ENCODE data around the gene IMPDH2.

IMPDH2 gene

GRCh38 chr3:49025005-49025792 lies 4.0 kb downstream of the IMPDH2 start:
- peak overlapping the region; percentile 21 for H3K4me3 ChIP-seq (ENCODE audit: low read depth, low read length)
- TF ChIP-seq MYC (IDR thresholded peaks at IDR 0.05; ENCODE audit: low read depth, low read length), result peak; percentile 94
- TF ChIP-seq CTCF (IDR thresholded peaks at IDR 0.05; ENCODE audit: low read depth, low read length), result no peak
- peak; percentile 12 for TF ChIP-seq POLR2A (IDR thresholded peaks at IDR 0.05; ENCODE audit: extremely low read depth, insufficient read length)
- TF ChIP-seq MAX (IDR thresholded peaks at IDR 0.05; ENCODE audit: low read depth, low read length), result peak; percentile 96
- DNase-seq (ENCODE audit: low read depth), result peak; percentile 96

GRCh38 chr3:49024449-49024848 lies 4.7 kb downstream of the IMPDH2 start:
- no peak for DNase-seq (ENCODE audit: low read depth)
- TF ChIP-seq POLR2A (IDR thresholded peaks at IDR 0.05; ENCODE audit: extremely low read depth, insufficient read length) (peak; percentile 10), MAX (IDR thresholded peaks at IDR 0.05; ENCODE audit: low read depth, low read length) (no peak), MYC (IDR thresholded peaks at IDR 0.05; ENCODE audit: low read depth, low read length) (no peak)
- H3K4me3 ChIP-seq (ENCODE audit: low read depth, low read length), result no peak overlapping the region

GRCh38 chr3:49023775-49024174 lies 5.4 kb downstream of the IMPDH2 start:
- TF ChIP-seq MAX (IDR thresholded peaks at IDR 0.05; ENCODE audit: low read depth, low read length), result no peak
- TF ChIP-seq MYC (IDR thresholded peaks at IDR 0.05; ENCODE audit: low read depth, low read length), result no peak

GRCh38 chr3:49022688-49023171 lies 6.5 kb downstream of the IMPDH2 start:
- peak overlapping the region; percentile 97 for H3K4me3 ChIP-seq (ENCODE audit: low read depth, low read length)
- DNase-seq (ENCODE audit: low read depth), result peak; percentile 62
- TF ChIP-seq MAX (IDR thresholded peaks at IDR 0.05; ENCODE audit: low read depth, low read length) (no peak), MYC (IDR thresholded peaks at IDR 0.05; ENCODE audit: low read depth, low read length) (no peak), CTCF (IDR thresholded peaks at IDR 0.05; ENCODE audit: low read depth, low read length) (no peak), POLR2A (IDR thresholded peaks at IDR 0.05; ENCODE audit: extremely low read depth, insufficient read length) (no peak)

More at GRCh38 chr3:49023775-49024174, 5.4 kb downstream of the IMPDH2 start:
- H3K4me3 ChIP-seq (ENCODE audit: low read depth, low read length), result peak overlapping the region; percentile 97
- no peak for DNase-seq (ENCODE audit: low read depth)

GRCh38 chr3:49021813-49022687 lies 7.1 kb downstream of the IMPDH2 start, which contains the start of gene NDUFAF3:
NDUFAF3 (plus strand) TSS chr3:49022121; CDS start chr3:49022145, 24 bp downstream.
- DNase-seq (ENCODE audit: low read depth), result peak; percentile 95
- TF ChIP-seq CTCF (IDR thresholded peaks at IDR 0.05; ENCODE audit: low read depth, low read length), result peak; percentile 76
- peak; percentile 79 for TF ChIP-seq POLR2A (IDR thresholded peaks at IDR 0.05; ENCODE audit: extremely low read depth, insufficient read length)
- peak; percentile 85 for TF ChIP-seq MYC (IDR thresholded peaks at IDR 0.05; ENCODE audit: low read depth, low read length)
- TF ChIP-seq MAX (IDR thresholded peaks at IDR 0.05; ENCODE audit: low read depth, low read length), result peak; percentile 22; the same call in 1 of the 2 replicates
- H3K4me3 ChIP-seq (ENCODE audit: low read depth, low read length), result peak within 1 kb of the TSS; percentile 97

- peak overlapping the region; percentile 97 for H3K4me3 ChIP-seq (ENCODE audit: low read depth, low read length)
- peak; percentile 99 for TF ChIP-seq POLR2A (IDR thresholded peaks at IDR 0.05; ENCODE audit: extremely low read depth, insufficient read length)
- peak; percentile 27; the same call in 1 of the 2 replicates for TF ChIP-seq MAX (IDR thresholded peaks at IDR 0.05; ENCODE audit: low read depth, low read length)
- peak; percentile 60 for TF ChIP-seq MYC (IDR thresholded peaks at IDR 0.05; ENCODE audit: low read depth, low read length)
- no peak for TF ChIP-seq CTCF (IDR thresholded peaks at IDR 0.05; ENCODE audit: low read depth, low read length)
- DNase-seq (ENCODE audit: low read depth), result peak; percentile 97
Observed at GRCh38 chr3:49021213-49021812, 7.9 kb downstream of the IMPDH2 start.

Data from NB4 (cell line).